Stimulated activated naive CD8-positive, alpha-beta T cell treated with anti-CD3 and anti-CD28 coated beads, Interleukin-15, Interleukin-2, amounts not matched to agents 100 ng/mL and 50 ng/mL, for 24 hours (primary cell): ENCODE data around the gene CYTH2.
A peak's percentile ranks its signal among the peaks of the same experiment; 100 is the strongest.

Experiments used
- H3K27ac Mint-ChIP-seq: one replicate; pipeline ENCODE4 v1.8.0; 2021; ENCODE audit warnings: mild to moderate bottlenecking, mixed read lengths
- H3K27me3 Mint-ChIP-seq: one replicate; pipeline ENCODE4 v1.8.0; 2021; ENCODE audit warnings: mixed read lengths
- H3K36me3 Mint-ChIP-seq: one replicate; pipeline ENCODE4 v1.8.0; 2021; ENCODE audit warnings: low read depth, mixed read lengths
- H3K4me1 Mint-ChIP-seq: one replicate; pipeline ENCODE4 v1.8.0; 2021; ENCODE audit warnings: low read depth, mixed read lengths
- H3K4me3 Mint-ChIP-seq: one replicate; pipeline ENCODE4 v1.8.0; 2021; ENCODE audit warnings: mild to moderate bottlenecking, mixed read lengths
- H3K9me3 Mint-ChIP-seq: one replicate; pipeline ENCODE4 v1.8.0; 2021; ENCODE audit warnings: mixed read lengths

CYTH2 gene

DNA sequence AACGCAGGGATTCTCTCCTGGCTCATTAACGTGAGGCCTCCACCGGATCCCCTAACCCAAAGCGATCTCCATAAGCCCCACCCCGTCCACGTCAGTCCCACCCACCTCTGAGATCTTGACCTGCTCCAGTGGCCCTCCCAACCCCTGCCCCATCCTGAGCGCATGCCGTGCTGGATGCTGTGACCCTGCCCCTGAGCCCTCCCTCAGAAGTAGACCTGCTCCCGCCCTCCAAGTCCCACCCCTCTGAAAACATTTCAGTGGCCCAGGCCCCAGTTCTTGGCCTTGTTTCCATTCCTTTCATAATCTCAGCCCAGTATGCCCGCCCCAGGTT, 22.6 kb downstream of the CYTH2 start:
- Mint-ChIP-seq H3K9me3 (no peaks in the 10 kb centered on the region), H3K36me3 (no peaks in the 10 kb centered on the region), H3K27ac (no peak overlapping the region), H3K4me3 (no peak overlapping the region), H3K4me1 (peaks cover 37% of the 10 kb centered on the region), H3K27me3 (peaks cover 32% of the 10 kb centered on the region)

- Mint-ChIP-seq H3K4me1 (peaks cover 37% of the 10 kb centered on the region), H3K27ac (peak overlapping the region; percentile 61), H3K36me3 (no peaks in the 10 kb centered on the region), H3K27me3 (peaks cover 40% of the 10 kb centered on the region), H3K4me3 (peak overlapping the region; percentile 58), H3K9me3 (no peaks in the 10 kb centered on the region)
Measured at GRCh38 chr19:48492925-48493717, 24.0 kb downstream of the CYTH2 start.

DNA sequence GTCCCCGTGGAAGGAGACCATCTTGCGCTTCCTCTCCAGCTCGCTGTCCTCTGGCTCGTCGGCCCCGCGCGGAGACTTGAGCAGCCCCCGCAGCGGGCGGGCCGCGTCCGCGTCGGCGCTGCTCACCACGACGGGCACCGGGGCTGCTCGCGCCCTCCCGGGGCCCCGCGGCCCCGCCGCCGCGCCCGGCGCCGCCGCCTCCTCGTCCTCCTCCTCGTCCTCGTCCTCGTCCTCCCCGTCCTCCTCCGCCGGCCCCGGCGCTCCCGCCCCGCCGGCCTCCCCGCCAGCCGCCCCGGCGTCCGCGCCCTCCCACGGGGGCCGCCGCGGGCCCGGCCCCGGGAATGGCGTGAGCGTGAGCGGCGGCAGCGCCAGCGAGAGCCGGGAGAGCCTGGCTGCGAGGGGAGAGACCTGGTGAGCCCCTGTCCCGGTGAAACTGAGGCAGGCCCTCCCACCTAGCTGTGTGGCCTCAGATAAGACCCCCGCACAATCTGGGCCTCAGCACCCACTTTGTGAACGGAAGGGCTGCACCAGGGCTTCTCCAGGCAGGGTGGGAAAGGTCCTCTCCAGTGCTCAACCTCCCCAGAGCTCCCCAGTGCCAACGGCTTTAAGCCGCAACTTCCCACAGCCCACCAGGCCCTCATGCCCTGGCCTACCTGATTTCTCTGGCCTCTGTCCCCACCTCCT, 24.7 kb downstream of the CYTH2 start:
- no peak overlapping the region for H3K27ac Mint-ChIP-seq
- H3K36me3 Mint-ChIP-seq: no peaks in the 10 kb centered on the region
- peaks cover 40% of the 10 kb centered on the region for H3K27me3 Mint-ChIP-seq
- H3K4me3 Mint-ChIP-seq: peak overlapping the region; percentile 60
- H3K4me1 Mint-ChIP-seq: peaks cover 37% of the 10 kb centered on the region
- no peaks in the 10 kb centered on the region for H3K9me3 Mint-ChIP-seq

- peaks cover 33% of the 10 kb centered on the region for H3K4me1 Mint-ChIP-seq
- H3K4me3 Mint-ChIP-seq: no peak overlapping the region
- H3K36me3 Mint-ChIP-seq: no peaks in the 10 kb centered on the region
- H3K9me3 Mint-ChIP-seq: no peaks in the 10 kb centered on the region
- H3K27ac Mint-ChIP-seq: no peak overlapping the region
- H3K27me3 Mint-ChIP-seq: peaks cover 34% of the 10 kb centered on the region
Measured at GRCh38 chr19:48495396-48495795, 26.2 kb downstream of the CYTH2 start.

DNA sequence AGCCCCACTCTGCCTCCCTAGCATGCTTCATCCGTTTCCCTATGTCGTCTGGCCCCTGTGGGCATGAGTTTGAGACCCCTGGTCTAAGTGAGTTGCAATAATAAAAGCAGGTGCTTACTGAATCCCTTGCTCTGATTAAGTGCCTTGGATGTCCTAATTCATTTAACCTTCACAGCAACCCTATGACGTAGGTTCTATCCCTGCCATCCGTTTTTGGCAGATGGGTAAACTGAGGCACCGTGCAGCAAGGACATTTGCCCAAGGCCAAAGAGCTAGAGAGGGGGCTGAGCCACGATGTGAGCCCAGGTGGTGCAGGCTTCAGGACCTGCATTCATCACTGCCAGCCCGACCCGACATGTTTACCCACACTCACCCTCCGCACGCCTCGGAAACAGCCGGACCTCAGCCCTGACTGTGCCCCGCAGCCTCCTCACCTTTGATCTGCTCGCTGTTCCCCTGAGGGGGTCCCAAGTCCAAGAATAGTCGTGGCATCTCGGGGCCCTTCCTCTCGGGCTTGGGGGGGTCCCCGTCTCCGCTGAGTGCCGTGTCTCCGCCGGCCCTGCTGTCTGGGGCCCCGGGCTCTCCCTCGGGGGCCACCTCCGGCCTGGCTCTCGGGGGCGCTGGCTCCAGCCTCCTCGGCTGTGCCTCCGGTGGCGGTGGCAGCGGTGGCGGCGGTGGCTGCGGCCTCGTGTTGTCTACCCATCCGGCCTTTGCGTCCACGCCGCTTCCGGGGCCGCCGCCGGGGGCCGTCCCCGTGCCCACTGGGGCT, 28.0 kb downstream of the CYTH2 start:
- no peaks in the 10 kb centered on the region for H3K9me3 Mint-ChIP-seq
- H3K27ac Mint-ChIP-seq: no peak overlapping the region
- H3K4me3 Mint-ChIP-seq: no peak overlapping the region
- peaks cover 24% of the 10 kb centered on the region for H3K27me3 Mint-ChIP-seq
- H3K4me1 Mint-ChIP-seq: peaks cover 24% of the 10 kb centered on the region
- H3K36me3 Mint-ChIP-seq: no peaks in the 10 kb centered on the region

GRCh38 chr19:48497728-48498594, 28.8 kb downstream of the CYTH2 start:
- H3K4me1 Mint-ChIP-seq: peaks cover 16% of the 10 kb centered on the region
- H3K9me3 Mint-ChIP-seq: no peaks in the 10 kb centered on the region
- peaks cover 18% of the 10 kb centered on the region for H3K27me3 Mint-ChIP-seq
- no peak overlapping the region for H3K27ac Mint-ChIP-seq
- peak overlapping the region; percentile 35 for H3K4me3 Mint-ChIP-seq
- no peaks in the 10 kb centered on the region for H3K36me3 Mint-ChIP-seq

DNA sequence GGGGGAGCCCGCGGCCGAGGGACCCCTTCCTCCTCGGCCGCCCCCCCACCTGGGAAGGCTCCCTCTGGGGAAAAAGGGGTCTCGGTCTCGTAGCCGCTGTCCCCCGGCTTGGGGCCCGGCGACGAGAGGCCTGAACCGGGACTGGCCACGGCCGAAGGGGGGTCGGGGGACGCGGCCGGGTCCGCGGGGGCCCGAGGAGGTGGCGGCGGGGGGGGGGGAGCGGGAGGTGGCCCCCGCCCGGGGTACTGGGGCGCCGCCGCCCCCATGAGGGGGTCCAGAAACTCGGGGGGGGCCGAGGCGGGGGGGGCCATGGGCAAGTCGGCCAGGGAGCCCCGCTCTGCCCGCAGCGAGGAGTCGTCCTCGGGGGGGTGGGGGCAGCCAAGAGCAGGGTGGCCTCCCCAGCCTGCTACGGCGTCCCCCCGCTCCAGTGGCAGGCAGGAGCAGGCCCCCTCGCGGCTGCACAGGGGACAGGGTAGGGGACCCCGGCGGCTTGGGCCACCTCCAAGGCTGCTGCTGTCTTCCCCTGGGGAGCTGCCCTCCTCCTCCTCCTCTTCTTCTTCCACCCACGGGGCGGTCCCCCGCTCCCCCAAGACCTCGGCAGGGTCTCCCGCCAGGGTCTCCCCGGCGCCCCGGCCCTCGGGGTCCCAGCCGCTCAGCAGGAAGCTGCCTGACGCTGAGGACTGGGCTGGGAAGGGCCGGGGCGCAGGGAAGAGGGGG, 29.6 kb downstream of the CYTH2 start:
- H3K4me3 Mint-ChIP-seq: no peak overlapping the region
- peaks cover 14% of the 10 kb centered on the region for H3K4me1 Mint-ChIP-seq
- H3K27ac Mint-ChIP-seq: no peak overlapping the region
- no peaks in the 10 kb centered on the region for H3K36me3 Mint-ChIP-seq
- no peaks in the 10 kb centered on the region for H3K9me3 Mint-ChIP-seq
- H3K27me3 Mint-ChIP-seq: peaks cover 18% of the 10 kb centered on the region

DNA sequence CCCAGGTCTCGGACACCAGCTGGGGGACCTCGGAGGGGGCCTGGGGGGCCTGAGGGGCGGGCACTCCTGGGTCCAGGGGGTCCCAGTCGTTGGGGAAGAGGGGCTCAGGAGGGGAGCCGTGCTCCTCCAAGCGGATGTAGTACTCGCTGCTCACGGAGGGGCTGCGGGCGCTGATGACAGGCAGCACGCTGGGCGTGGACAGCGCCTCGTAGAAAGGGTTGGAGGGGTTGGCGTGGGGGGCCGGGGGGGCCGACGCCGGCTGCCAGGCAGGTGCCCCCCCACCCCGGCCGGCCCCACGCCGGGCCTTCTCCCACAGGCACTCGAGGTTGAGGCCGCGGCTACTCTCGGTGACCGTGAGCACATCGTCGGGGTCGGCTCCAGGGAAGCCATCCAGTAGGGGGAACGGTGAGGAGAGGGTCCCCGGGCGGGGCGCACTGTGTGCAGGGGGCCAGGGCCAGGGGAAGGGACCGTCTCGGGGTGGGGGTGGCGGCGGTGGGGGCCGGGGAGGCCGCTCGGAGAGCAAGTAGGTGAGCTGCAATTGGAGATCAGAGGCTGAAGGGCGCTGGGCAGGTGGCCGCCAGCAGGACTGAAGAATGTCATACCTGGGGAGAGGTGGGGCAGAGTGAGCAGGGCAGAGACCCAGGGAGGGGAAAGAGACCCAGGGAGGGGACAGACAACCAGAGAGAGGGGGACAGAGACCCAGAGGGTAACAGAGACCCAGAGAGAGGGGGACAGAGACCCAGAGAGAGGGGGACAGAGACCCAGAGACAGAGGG, 30.3 kb downstream of the CYTH2 start:
- H3K27ac Mint-ChIP-seq: no peak overlapping the region
- no peaks in the 10 kb centered on the region for H3K9me3 Mint-ChIP-seq
- peaks cover 13% of the 10 kb centered on the region for H3K4me1 Mint-ChIP-seq
- peaks cover 15% of the 10 kb centered on the region for H3K27me3 Mint-ChIP-seq
- H3K4me3 Mint-ChIP-seq: no peak overlapping the region
- H3K36me3 Mint-ChIP-seq: no peaks in the 10 kb centered on the region

- Mint-ChIP-seq H3K36me3 (no peaks in the 10 kb centered on the region), H3K4me3 (peak overlapping the region; percentile 23), H3K27me3 (peaks cover 11% of the 10 kb centered on the region), H3K4me1 (peaks cover 5% of the 10 kb centered on the region), H3K9me3 (no peaks in the 10 kb centered on the region), H3K27ac (no peak overlapping the region)
Measured at GRCh38 chr19:48500830-48501493, 31.8 kb downstream of the CYTH2 start.

DNA sequence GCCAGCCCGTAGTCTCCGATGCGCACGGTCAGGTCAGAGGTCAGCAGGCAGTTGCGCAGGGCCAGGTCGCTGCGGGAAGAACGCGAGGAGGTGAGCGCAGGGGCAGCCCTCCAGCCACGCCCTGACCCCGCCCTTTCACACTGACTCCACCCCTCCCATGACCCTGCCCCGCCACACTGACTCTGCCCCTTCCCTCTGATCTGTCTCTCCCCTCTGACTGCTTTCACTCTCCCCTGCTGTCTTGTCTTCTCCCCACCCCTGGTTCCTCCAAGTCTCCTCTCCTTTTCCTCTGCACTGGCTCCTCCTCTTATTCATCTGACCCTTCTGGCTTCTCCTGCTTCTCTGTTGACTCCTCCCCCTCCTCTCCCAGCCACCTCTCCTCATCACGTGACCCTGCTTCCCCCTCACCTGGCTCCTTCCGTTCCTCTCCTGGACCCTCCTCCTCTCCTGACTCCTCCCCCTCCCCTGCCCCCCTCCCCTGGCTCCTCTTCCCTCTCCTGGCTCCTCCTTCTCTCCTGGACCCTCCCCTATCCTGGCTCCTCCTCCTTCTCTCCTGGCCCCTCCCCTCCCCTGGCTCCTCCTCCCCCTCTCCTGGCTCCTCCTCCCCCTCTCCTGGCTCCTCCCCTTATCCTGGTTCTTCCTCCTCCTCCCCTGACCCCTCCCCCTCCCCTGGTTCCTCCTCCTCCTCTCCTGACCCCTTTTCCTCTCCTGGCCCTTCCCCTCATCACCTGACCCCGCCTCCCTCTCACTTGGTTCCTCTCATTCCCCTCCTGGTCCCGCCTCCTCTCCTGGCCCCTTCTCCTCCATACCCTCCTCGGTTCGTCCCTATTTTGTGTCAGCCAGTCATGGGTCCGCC, 32.6 kb downstream of the CYTH2 start:
- Mint-ChIP-seq H3K27ac (peak overlapping the region; percentile 58), H3K27me3 (peaks cover 9% of the 10 kb centered on the region)

GRCh38 chr19:48502350-48503018, 33.3 kb downstream of the CYTH2 start:
- Mint-ChIP-seq H3K36me3 (no peaks in the 10 kb centered on the region), H3K27me3 (peaks cover 3% of the 10 kb centered on the region), H3K27ac (no peak overlapping the region), H3K9me3 (no peaks in the 10 kb centered on the region), H3K4me1 (peaks cover 5% of the 10 kb centered on the region), H3K4me3 (no peak overlapping the region)

More for the DNA sequence above, 32.6 kb downstream of the CYTH2 start:
- H3K4me1 Mint-ChIP-seq: peaks cover 5% of the 10 kb centered on the region
- H3K9me3 Mint-ChIP-seq: no peaks in the 10 kb centered on the region
- H3K36me3 Mint-ChIP-seq: no peaks in the 10 kb centered on the region
- peak overlapping the region; percentile 23 for H3K4me3 Mint-ChIP-seq

DNA sequence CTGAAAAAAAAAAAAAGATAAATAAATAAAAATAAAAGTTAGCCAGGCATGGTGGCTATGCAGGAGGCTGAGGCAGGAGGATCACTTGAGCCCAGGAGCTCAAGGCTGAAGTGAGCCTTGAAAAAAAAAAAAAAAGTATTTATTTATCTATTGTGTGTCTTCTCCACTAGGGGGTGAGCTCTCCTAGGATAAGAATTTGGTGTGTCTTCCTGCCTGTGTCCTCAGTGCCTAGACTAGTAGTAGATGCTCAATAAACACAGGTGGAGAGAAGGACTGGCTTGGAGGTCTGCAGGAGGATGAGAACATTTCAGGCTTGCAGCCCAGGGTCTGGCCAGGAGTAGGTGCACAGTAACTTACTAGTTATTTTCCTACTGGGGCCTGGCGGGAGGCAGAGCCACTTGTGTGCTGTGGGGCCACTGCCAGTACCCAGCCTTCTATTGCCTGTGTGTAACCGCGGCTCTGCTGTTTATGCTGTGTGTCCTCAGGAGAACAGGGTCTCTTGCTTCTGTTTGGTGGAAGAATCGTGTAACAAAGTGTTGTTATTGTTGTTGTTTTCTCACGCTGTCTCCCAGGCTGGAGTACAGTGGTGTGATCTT, 37.1 kb downstream of the CYTH2 start:
- no peaks in the 10 kb centered on the region for H3K9me3 Mint-ChIP-seq
- H3K27ac Mint-ChIP-seq: no peak overlapping the region
- H3K36me3 Mint-ChIP-seq: no peaks in the 10 kb centered on the region
- peaks cover 11% of the 10 kb centered on the region for H3K4me1 Mint-ChIP-seq
- no peak overlapping the region for H3K4me3 Mint-ChIP-seq
- no peaks in the 10 kb centered on the region for H3K27me3 Mint-ChIP-seq
